Measurements from ENCODE around the gene BLMH.

Gene BLMH

GRCh38 chr17:30321314-30321713 is 29.6 kb upstream of the BLMH start:
- DNase-seq (ENCODE audit: low spot score) = no peak
- peaks cover 6% of the 10 kb centered on the region for H3K27me3 Mint-ChIP-seq (ENCODE audit: low read depth)
- H3K4me3 Mint-ChIP-seq = no peak overlapping the region
- H3K4me1 Mint-ChIP-seq (ENCODE audit: low read depth) = peaks cover 12% of the 10 kb centered on the region
- H3K36me3 Mint-ChIP-seq (ENCODE audit: low read depth) = no peaks in the 10 kb centered on the region
- H3K9me3 Mint-ChIP-seq = no peaks in the 10 kb centered on the region
- no peak overlapping the region for H3K27ac Mint-ChIP-seq

DNA sequence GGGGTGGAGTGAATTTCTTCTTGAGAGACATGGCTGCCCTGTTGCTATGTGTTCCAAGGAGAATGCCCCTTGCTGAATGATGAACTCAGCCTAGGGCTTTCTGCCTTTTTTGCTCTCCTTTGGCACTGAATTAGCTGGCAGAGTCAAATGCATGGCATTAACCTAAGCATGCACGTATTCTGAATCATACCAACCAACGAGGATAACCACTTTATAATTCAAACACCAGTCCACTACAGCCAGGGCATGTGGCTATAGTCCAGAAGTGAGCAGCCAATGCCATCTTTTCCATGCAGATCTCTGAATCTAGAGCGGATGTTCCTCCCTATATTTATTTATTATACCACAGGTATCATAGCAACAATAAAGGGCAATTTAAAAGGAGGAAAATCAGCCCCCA is 26.4 kb upstream of the BLMH start:
- H3K36me3 Mint-ChIP-seq (ENCODE audit: low read depth) = no peaks in the 10 kb centered on the region
- H3K9me3 Mint-ChIP-seq = no peaks in the 10 kb centered on the region
- H3K27me3 Mint-ChIP-seq (ENCODE audit: low read depth) = peaks cover 20% of the 10 kb centered on the region
- DNase-seq (ENCODE audit: low spot score) = no peak
- H3K4me1 Mint-ChIP-seq (ENCODE audit: low read depth) = peaks cover 1% of the 10 kb centered on the region
- no peak overlapping the region for H3K4me3 Mint-ChIP-seq
- no peak overlapping the region for H3K27ac Mint-ChIP-seq

GRCh38 chr17:30316736-30317135 is 25.0 kb upstream of the BLMH start:
- H3K9me3 Mint-ChIP-seq = no peaks in the 10 kb centered on the region
- H3K36me3 Mint-ChIP-seq (ENCODE audit: low read depth) = no peaks in the 10 kb centered on the region
- no peak overlapping the region for H3K4me3 Mint-ChIP-seq
- no peak for DNase-seq (ENCODE audit: low spot score)
- H3K27ac Mint-ChIP-seq = no peak overlapping the region
- no peaks in the 10 kb centered on the region for H3K4me1 Mint-ChIP-seq (ENCODE audit: low read depth)
- H3K27me3 Mint-ChIP-seq (ENCODE audit: low read depth) = peaks cover 20% of the 10 kb centered on the region

DNA sequence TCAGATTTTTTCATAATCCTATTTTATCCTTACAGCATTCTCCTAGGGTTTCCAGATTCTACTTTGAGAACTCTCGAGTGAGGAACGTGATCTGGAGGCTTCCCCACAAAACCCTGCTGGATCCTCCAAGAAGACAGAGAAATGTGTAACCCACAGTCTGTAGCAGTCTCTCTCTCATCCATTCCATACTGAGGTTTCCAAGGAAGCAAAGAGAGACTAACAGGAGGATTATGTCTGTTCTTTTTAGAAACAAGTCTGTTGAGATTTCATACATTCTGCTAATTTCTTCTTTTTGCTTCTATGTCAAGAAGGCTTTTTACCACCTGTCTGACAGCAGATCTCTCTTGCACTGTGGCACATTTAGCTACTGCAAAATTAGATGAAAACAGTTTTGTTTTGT is 23.4 kb upstream of the BLMH start:
- H3K27me3 Mint-ChIP-seq (ENCODE audit: low read depth) = peaks cover 20% of the 10 kb centered on the region
- no peak overlapping the region for H3K27ac Mint-ChIP-seq
- no peak for DNase-seq (ENCODE audit: low spot score)

DNA sequence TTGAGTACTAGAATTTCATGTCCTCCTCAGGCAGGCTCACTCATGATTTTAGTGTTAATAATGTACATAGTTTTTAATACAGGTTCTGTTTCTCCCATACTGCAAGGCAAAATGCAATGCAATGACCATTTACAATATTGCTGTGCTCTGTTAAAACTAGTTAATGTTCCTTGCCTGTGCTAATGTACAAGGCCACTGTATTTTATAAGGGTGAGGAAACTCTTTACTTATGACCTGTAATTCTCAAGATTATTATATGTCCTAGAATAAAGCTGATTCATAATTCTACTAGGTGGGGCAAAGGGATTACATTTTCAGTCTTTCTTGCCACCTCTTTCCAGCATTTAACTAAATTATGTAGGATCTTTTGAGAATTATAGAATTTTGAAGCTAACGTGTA is 22.7 kb upstream of the BLMH start:
- no peak for DNase-seq (ENCODE audit: low spot score)
- H3K36me3 Mint-ChIP-seq (ENCODE audit: low read depth) = no peaks in the 10 kb centered on the region
- no peak overlapping the region for H3K4me3 Mint-ChIP-seq
- peaks cover 20% of the 10 kb centered on the region for H3K27me3 Mint-ChIP-seq (ENCODE audit: low read depth)
- H3K4me1 Mint-ChIP-seq (ENCODE audit: low read depth) = no peaks in the 10 kb centered on the region
- no peak overlapping the region for H3K27ac Mint-ChIP-seq
- no peaks in the 10 kb centered on the region for H3K9me3 Mint-ChIP-seq

More for the DNA sequence above, 23.4 kb upstream of the BLMH start:
- Mint-ChIP-seq H3K9me3 (no peaks in the 10 kb centered on the region), H3K36me3 (ENCODE audit: low read depth) (no peaks in the 10 kb centered on the region), H3K4me3 (no peak overlapping the region), H3K4me1 (ENCODE audit: low read depth) (no peaks in the 10 kb centered on the region)

DNA sequence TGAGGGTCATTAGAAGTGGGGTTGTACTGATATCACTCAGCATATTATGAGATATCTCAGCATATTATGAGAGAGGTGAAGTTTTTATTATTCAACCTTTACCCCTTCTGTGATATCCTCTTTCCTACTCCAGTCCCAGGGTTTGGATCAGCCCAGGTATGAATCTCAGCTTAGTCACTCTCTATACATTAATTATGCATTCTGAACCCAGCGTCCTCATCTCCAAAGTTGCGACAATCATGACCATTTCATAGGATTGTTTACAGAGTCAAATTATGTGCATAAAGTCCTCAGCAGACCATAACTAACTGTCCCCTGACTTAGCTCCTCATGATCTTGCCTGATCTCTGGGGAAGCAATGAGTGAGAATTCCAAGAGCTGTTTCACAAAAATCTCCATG is 20.5 kb upstream of the BLMH start:
- no peaks in the 10 kb centered on the region for H3K36me3 Mint-ChIP-seq (ENCODE audit: low read depth)
- no peak overlapping the region for H3K27ac Mint-ChIP-seq
- H3K4me1 Mint-ChIP-seq (ENCODE audit: low read depth) = no peaks in the 10 kb centered on the region
- no peak overlapping the region for H3K4me3 Mint-ChIP-seq
- no peaks in the 10 kb centered on the region for H3K9me3 Mint-ChIP-seq
- H3K27me3 Mint-ChIP-seq (ENCODE audit: low read depth) = peaks cover 20% of the 10 kb centered on the region
- DNase-seq (ENCODE audit: low spot score) = no peak

DNA sequence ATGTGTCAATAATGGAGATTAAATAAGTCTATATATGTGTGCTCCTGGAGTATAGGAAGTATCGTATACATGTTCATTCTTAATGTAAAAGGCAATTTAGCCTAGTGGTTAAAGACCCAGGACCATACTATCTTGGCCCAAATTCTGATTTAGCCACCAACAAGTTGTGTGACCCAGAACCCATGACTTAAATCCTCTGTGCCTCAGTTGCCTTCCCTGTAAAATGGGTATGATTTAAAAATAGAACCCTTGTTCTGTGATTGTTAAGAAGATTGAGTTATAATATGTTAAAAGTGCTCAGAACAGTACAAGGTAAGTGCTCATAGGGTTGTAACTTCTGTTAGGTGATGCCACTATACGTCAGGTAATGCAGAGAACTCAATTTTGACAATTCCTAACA is 18.8 kb upstream of the BLMH start:
- DNase-seq (ENCODE audit: low spot score) = no peak
- no peak overlapping the region for H3K27ac Mint-ChIP-seq
- H3K27me3 Mint-ChIP-seq (ENCODE audit: low read depth) = peaks cover 21% of the 10 kb centered on the region
- H3K36me3 Mint-ChIP-seq (ENCODE audit: low read depth) = no peaks in the 10 kb centered on the region
- no peaks in the 10 kb centered on the region for H3K4me1 Mint-ChIP-seq (ENCODE audit: low read depth)
- no peaks in the 10 kb centered on the region for H3K9me3 Mint-ChIP-seq
- H3K4me3 Mint-ChIP-seq = no peak overlapping the region

GRCh38 chr17:30309591-30309990 is 17.8 kb upstream of the BLMH start:
- no peaks in the 10 kb centered on the region for H3K36me3 Mint-ChIP-seq (ENCODE audit: low read depth)
- no peak for DNase-seq (ENCODE audit: low spot score)
- no peaks in the 10 kb centered on the region for H3K9me3 Mint-ChIP-seq
- H3K27ac Mint-ChIP-seq = no peak overlapping the region
- H3K4me3 Mint-ChIP-seq = no peak overlapping the region
- H3K27me3 Mint-ChIP-seq (ENCODE audit: low read depth) = peaks cover 11% of the 10 kb centered on the region
- no peaks in the 10 kb centered on the region for H3K4me1 Mint-ChIP-seq (ENCODE audit: low read depth)

GRCh38 chr17:30308406-30308805 is 16.7 kb upstream of the BLMH start:
- Mint-ChIP-seq H3K27me3 (ENCODE audit: low read depth) (peaks cover 6% of the 10 kb centered on the region), H3K4me3 (no peak overlapping the region)

GRCh38 chr17:30304778-30305177 is 13.0 kb upstream of the BLMH start:
- Mint-ChIP-seq H3K4me1 (ENCODE audit: low read depth) (peaks cover 3% of the 10 kb centered on the region), H3K9me3 (no peaks in the 10 kb centered on the region), H3K27me3 (ENCODE audit: low read depth) (peaks cover 3% of the 10 kb centered on the region), H3K27ac (no peak overlapping the region), H3K4me3 (no peak overlapping the region), H3K36me3 (ENCODE audit: low read depth) (no peaks in the 10 kb centered on the region)
- no peak for DNase-seq (ENCODE audit: low spot score)

More at GRCh38 chr17:30308406-30308805, 16.7 kb upstream of the BLMH start:
- Mint-ChIP-seq H3K27ac (no peak overlapping the region), H3K36me3 (ENCODE audit: low read depth) (no peaks in the 10 kb centered on the region), H3K4me1 (ENCODE audit: low read depth) (no peaks in the 10 kb centered on the region), H3K9me3 (no peaks in the 10 kb centered on the region)
- DNase-seq (ENCODE audit: low spot score) = no peak

GRCh38 chr17:30302241-30302640 is 10.5 kb upstream of the BLMH start:
- no peak for DNase-seq (ENCODE audit: low spot score)
- Mint-ChIP-seq H3K9me3 (no peaks in the 10 kb centered on the region), H3K27ac (no peak overlapping the region), H3K4me3 (no peak overlapping the region), H3K4me1 (ENCODE audit: low read depth) (peaks cover 3% of the 10 kb centered on the region), H3K27me3 (ENCODE audit: low read depth) (peaks cover 5% of the 10 kb centered on the region), H3K36me3 (ENCODE audit: low read depth) (no peaks in the 10 kb centered on the region)

- DNase-seq (ENCODE audit: low spot score) = no peak
- peaks cover 3% of the 10 kb centered on the region for H3K4me1 Mint-ChIP-seq (ENCODE audit: low read depth)
- H3K27ac Mint-ChIP-seq = no peak overlapping the region
- no peaks in the 10 kb centered on the region for H3K9me3 Mint-ChIP-seq
- H3K36me3 Mint-ChIP-seq (ENCODE audit: low read depth) = no peaks in the 10 kb centered on the region
- no peak overlapping the region for H3K4me3 Mint-ChIP-seq
- H3K27me3 Mint-ChIP-seq (ENCODE audit: low read depth) = peaks cover 5% of the 10 kb centered on the region
These were observed 9.1 kb upstream of the BLMH start for GRCh38 chr17:30300818-30301217.

DNA sequence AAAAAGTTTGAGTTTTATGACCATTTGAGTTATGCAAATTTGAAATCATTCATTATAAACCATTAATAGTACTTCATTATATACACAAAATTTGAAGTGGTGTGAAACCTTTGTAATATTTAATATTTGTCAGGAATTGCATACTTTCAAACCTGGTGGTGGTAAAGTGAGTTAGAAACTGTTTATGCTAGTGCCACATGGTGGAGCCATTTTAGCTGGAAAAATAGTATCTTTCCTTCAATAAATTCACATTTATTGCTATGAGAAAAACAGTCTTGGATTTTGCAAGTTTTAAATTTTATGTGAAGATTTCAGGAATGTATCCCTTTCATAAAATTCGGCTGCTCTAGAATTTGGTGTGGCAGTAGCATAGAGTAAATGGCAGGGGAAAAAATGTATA is 7.3 kb upstream of the BLMH start:
- Mint-ChIP-seq H3K4me1 (ENCODE audit: low read depth) (peaks cover 3% of the 10 kb centered on the region), H3K4me3 (no peak overlapping the region), H3K27ac (no peak overlapping the region), H3K27me3 (ENCODE audit: low read depth) (peaks cover 3% of the 10 kb centered on the region), H3K36me3 (ENCODE audit: low read depth) (no peaks in the 10 kb centered on the region), H3K9me3 (no peaks in the 10 kb centered on the region)
- no peak for DNase-seq (ENCODE audit: low spot score)

GRCh38 chr17:30297715-30298114 is 6.0 kb upstream of the BLMH start:
- no peak for DNase-seq (ENCODE audit: low spot score)
- Mint-ChIP-seq H3K27ac (no peak overlapping the region), H3K9me3 (no peaks in the 10 kb centered on the region), H3K27me3 (ENCODE audit: low read depth) (peaks cover 3% of the 10 kb centered on the region), H3K4me3 (no peak overlapping the region), H3K36me3 (ENCODE audit: low read depth) (no peaks in the 10 kb centered on the region), H3K4me1 (ENCODE audit: low read depth) (peaks cover 3% of the 10 kb centered on the region)

GRCh38 chr17:30296499-30297080 is 4.8 kb upstream of the BLMH start:
- no peak overlapping the region for H3K27ac Mint-ChIP-seq
- peaks cover 3% of the 10 kb centered on the region for H3K4me1 Mint-ChIP-seq (ENCODE audit: low read depth)
- no peaks in the 10 kb centered on the region for H3K9me3 Mint-ChIP-seq
- H3K36me3 Mint-ChIP-seq (ENCODE audit: low read depth) = no peaks in the 10 kb centered on the region
- H3K4me3 Mint-ChIP-seq = no peak overlapping the region
- DNase-seq (ENCODE audit: low spot score) = no peak
- H3K27me3 Mint-ChIP-seq (ENCODE audit: low read depth) = peaks cover 3% of the 10 kb centered on the region
